K562 (cell line): Measurements from ENCODE around the gene NPM1. TPM values are rescaled to one million over a fixed set of nuclear protein-coding genes. Genes with fewer than 3 reads are reported as not detected.

ENCODE experiments used
- ATAC-seq: fragments of 200-7000 bp; cut with Tn5 transposase; 3 replicates; pipeline ENCODE4 v1.9.1; 2020; ENCODE audit warnings: moderate library complexity
- BruUV-seq: library from RNA; stranded (reverse); fragments of 400-500 nt; replicated peaks from 2 replicates; lab custom pipeline; 2021; lab: Mats Ljungman, UMichigan
- CTCF ChIA-PET: fragments of 300-600 bp; formaldehyde crosslinking; extraction: SDS; loops from one replicate; lab custom pipeline; 2021; ENCODE audit warnings: low intra/inter-chr PET ratio; lab: Yijun Ruan, JAX
- POLR2A ChIA-PET: fragments of 300-600, 350-650 bp; sonication (Branson Sonifier 250); formaldehyde crosslinking; extraction: SDS; loops from one replicate; lab custom pipeline; 2021; ENCODE audit warnings: antibody characterized with exemption, inconsistent platforms; lab: Yijun Ruan, JAX
- DNase-seq, 4 experiments: peaks; one replicate each; pipeline versions ENCODE4 v3.0.0 to v3.0.0-alpha.2; 2011 to 2018; ENCODE audit warnings: low spot score in 3 of 4, mixed read lengths in 3 of 4; ENCODE audit errors: extremely low read depth in 1 of 4
- FAIRE-seq: peaks from 2 replicates; lab custom pipeline; 2011; peaks lifted over from hg19 to GRCh38; lab: Jason Lieb, UNC
- H2AFZ ChIP-seq: 2 replicates; pipeline ENCODE4 v1.6.0; 2011; ENCODE audit warnings: low read depth, low read length, control low read depth, inconsistent platforms
- H3K27ac ChIP-seq: fragments of 200-600 bp; 3 replicates; pipeline ENCODE4 v1.8.0; 2011; ENCODE audit warnings: low read depth, mild to moderate bottlenecking, control low read depth, inconsistent platforms, low read length, moderate library complexity, mixed read lengths; ENCODE audit errors: extremely low read depth
- H3K27me3 ChIP-seq, 2 experiments: fragments of 300-600 bp in 1 of 2; 2 replicates in 1 of 2; 3 replicates in 1 of 2; pipeline versions ENCODE4 v1.6.0 to v1.8.0; 2011; ENCODE audit warnings: inconsistent platforms in 2 of 2, low read length in 2 of 2, mild to moderate bottlenecking in 1 of 2, mixed read lengths in 1 of 2, moderate library complexity in 1 of 2; ENCODE audit not compliant: control insufficient read depth in 2 of 2, insufficient read depth in 2 of 2
- H3K36me3 ChIP-seq: fragments of 300-600 bp; 3 replicates; pipeline ENCODE4 v1.8.0; 2011; ENCODE audit warnings: mild to moderate bottlenecking, low read length, inconsistent platforms; ENCODE audit not compliant: control insufficient read depth, insufficient read depth
- H3K4me1 ChIP-seq, 2 experiments: fragments of 200-600 bp in 1 of 2; replicated peaks in 1 of 2; 2 replicates in 1 of 2; 3 replicates in 1 of 2; pipeline versions ENCODE4 v1.5.1 to v1.8.0; 2011; ENCODE audit warnings: inconsistent platforms in 2 of 2, low read length in 2 of 2, mild to moderate bottlenecking in 1 of 2, mixed read lengths in 1 of 2, moderate library complexity in 1 of 2; ENCODE audit not compliant: control insufficient read depth in 2 of 2, insufficient read depth in 2 of 2
- H3K4me2 ChIP-seq: 2 replicates; pipeline ENCODE4 v1.6.1; 2011; ENCODE audit warnings: low read length, control low read depth, inconsistent platforms, mixed read lengths; ENCODE audit not compliant: insufficient read depth
- H3K4me3 ChIP-seq: fragments of 200-600 bp; sonication (generic), shearing (Covaris generic); 2 replicates; pipeline ENCODE4 v1.5.1; 2016; ENCODE audit warnings: control low read depth, inconsistent platforms
- H3K79me2 ChIP-seq: fragments of 200-600 bp; 3 replicates; pipeline ENCODE4 v1.8.0; 2011; ENCODE audit warnings: low read length, inconsistent platforms; ENCODE audit not compliant: control insufficient read depth, insufficient read depth
- H3K9ac ChIP-seq, 2 experiments: 2 replicates each; pipeline versions ENCODE4 v1.6.0 to v1.6.1; 2011; ENCODE audit warnings: low read depth in 2 of 2, low read length in 2 of 2, control low read depth in 1 of 2, inconsistent platforms in 1 of 2, mild to moderate bottlenecking in 1 of 2, mixed read lengths in 1 of 2; ENCODE audit not compliant: insufficient read depth in 1 of 2
- H3K9me1 ChIP-seq: one replicate; pipeline ENCODE4 v1.6.0; 2011; ENCODE audit warnings: inconsistent platforms, mild to moderate bottlenecking, low read length, moderate library complexity; ENCODE audit not compliant: control insufficient read depth, insufficient read depth
- H3K9me3 ChIP-seq: replicated peaks from 2 replicates; pipeline ENCODE4 v1.5.1; 2011; ENCODE audit warnings: low read depth, low read length, inconsistent platforms; ENCODE audit not compliant: control insufficient read depth, insufficient read depth
- H4K20me1 ChIP-seq: replicated peaks from 2 replicates; pipeline ENCODE4 v1.6.1; 2011; ENCODE audit warnings: low read length, inconsistent platforms, mixed read lengths; ENCODE audit not compliant: control insufficient read depth, insufficient read depth
- ATF6 ChIP-seq: sonication (generic); formaldehyde crosslinking; IDR thresholded peaks from 2 replicates; pipeline ENCODE4 v1.4.0; 2020; ENCODE audit warnings: mild to moderate bottlenecking, missing genetic modification reagents
- CREB1 ChIP-seq, 2 experiments: sonication (generic) in 1 of 2; formaldehyde crosslinking in 1 of 2; IDR thresholded peaks; 2 replicates each; pipeline versions ENCODE4 v1.6.1 to v1.8.0; 2012 to 2022; ENCODE audit warnings: inconsistent platforms in 1 of 2, mild to moderate bottlenecking in 1 of 2, missing genetic modification reagents in 1 of 2, moderate library complexity in 1 of 2
- ELF1 ChIP-seq: fragments of 200-800 bp; sonication (Bioruptor generic); IDR thresholded peaks from 2 replicates; pipeline ENCODE4 v1.6.1; 2016; ENCODE audit warnings: missing genetic modification characterization, missing compliant biosample characterization
- FOXA3 ChIP-seq, 2 experiments: fragments of 450-650 bp in 1 of 2; sonication (generic) in 1 of 2; formaldehyde crosslinking; IDR thresholded peaks in 1 of 2; conservative IDR thresholded peaks in 1 of 2; 2 replicates each; pipeline versions ENCODE4 v1.4.0 to v1.8.0; 2020 to 2022; ENCODE audit warnings: mild to moderate bottlenecking in 2 of 2, missing genetic modification reagents in 1 of 2
- GABPB1 ChIP-seq: sonication (generic); formaldehyde crosslinking; IDR thresholded peaks from 2 replicates; pipeline ENCODE4 v1.8.0; 2022; ENCODE audit warnings: mild to moderate bottlenecking, missing genetic modification reagents
- MXI1 ChIP-seq: IDR thresholded peaks from 2 replicates; pipeline ENCODE4 v1.6.1; 2011; ENCODE audit warnings: low read depth, mild to moderate bottlenecking, improper control_type of control experiment, low read length
- NFE2 ChIP-seq: IDR thresholded peaks from 2 replicates; pipeline ENCODE4 v1.6.1; 2014; ENCODE audit warnings: antibody characterized with exemption, low read depth
- NR2C2 ChIP-seq, 2 experiments: fragments of 200-800 bp in 1 of 2; sonication (Bioruptor generic) in 1 of 2; sonication (generic) in 1 of 2; formaldehyde crosslinking in 1 of 2; IDR thresholded peaks; 2 replicates each; pipeline versions ENCODE4 v1.6.1 to v1.8.0; 2016 to 2022; ENCODE audit warnings: mild to moderate bottlenecking in 1 of 2, missing compliant biosample characterization in 1 of 2, missing genetic modification characterization in 1 of 2, missing genetic modification reagents in 1 of 2
- RBM39 ChIP-seq: fragments of 200-400 bp; formaldehyde crosslinking; optimal IDR thresholded peaks from 2 replicates; pipeline ENCODE3; 2018; ENCODE audit warnings: low read depth, low read length
- ZNF740 ChIP-seq, 3 experiments: fragments of 200-800 bp in 1 of 3; sonication (Bioruptor generic) in 1 of 3; sonication (generic) in 1 of 3; formaldehyde crosslinking in 1 of 3; IDR thresholded peaks; 2 replicates each; pipeline versions ENCODE4 v1.6.1 to v1.8.0; 2016 to 2022; ENCODE audit warnings: mild to moderate bottlenecking in 2 of 3, missing compliant biosample characterization in 2 of 3, missing genetic modification characterization in 2 of 3, missing genetic modification reagents in 1 of 3
- WGBS: fragments of 100-300 bp; shearing (Covaris generic); methylation state at CpG from one replicate; pipeline ENCODE4 v1.1.6; 2016; ENCODE audit warnings: low coverage, mixed read lengths; ENCODE audit not compliant: insufficient coverage; ENCODE audit errors: missing lambda C conversion rate; 5-methylcytosine and 5-hydroxymethylcytosine counted together
- in situ Hi-C: fragments of 300-500 bp; cut with MboI; formaldehyde crosslinking; loops from 4 replicates; pipeline ENCODE4 v1.15.0; 2018; ENCODE audit warnings: inconsistent platforms, mixed read lengths
- intact Hi-C: fragments of 100-400 bp; cut with micrococcal nuclease; formaldehyde crosslinking; loops from 2 replicates; pipeline ENCODE4 v1.14.2; 2022
- polyA plus RNA-seq, 8 experiments: library from polyadenylated mRNA; depleted of rRNA in 4 of 8; stranded (reverse) in 5 of 8; unstranded in 3 of 8; fragments of >200 nt; fragmentation: Nextera tagmentation in 2 of 8; fragmentation: Illumina TruSeq in 1 of 8; extraction: Ambion mirVana in 2 of 8; extraction: Trizol in 1 of 8; gene quantifications; 2 replicates each; pipeline versions ENCODE4 v1.2.1 to v1.2.3, GENCODE V29; 2011 to 2014; ENCODE audit warnings: inconsistent platforms in 1 of 8, missing spikeins in 1 of 8
- total RNA-seq, 7 experiments: library from RNA; depleted of rRNA in 6 of 7; stranded (reverse); fragments of >200 nt in 6 of 7; fragmentation: Illumina TruSeq in 2 of 7; extraction: Trizol in 2 of 7; gene quantifications; 2 replicates each; pipeline versions ENCODE4 v1.2.1 to v1.2.3, GENCODE V29; 2011 to 2021; ENCODE audit warnings: low replicate concordance in 1 of 7
- TF ChIP-seq, protein P1 (sequence below): fragments of 250-450 bp; sonication (Bioruptor Pico); IDR thresholded peaks from 2 replicates; pipeline ENCODE4 v1.5.0; 2020; ENCODE audit warnings: mild to moderate bottlenecking
- TF ChIP-seq, protein P2 (sequence below): fragments of 150-350 bp; conservative IDR thresholded peaks from 2 replicates; pipeline ENCODE4 v1.6.1; 2014; ENCODE audit warnings: low read length

NPM1 gene
- total and polyA plus RNA-seq, 9 of the 15 experiments (the other 6 are each of a cell fraction or from before 2014, with no cell fraction given): 2,438 to 6,909 (median 5,639) TPM

DNA sequence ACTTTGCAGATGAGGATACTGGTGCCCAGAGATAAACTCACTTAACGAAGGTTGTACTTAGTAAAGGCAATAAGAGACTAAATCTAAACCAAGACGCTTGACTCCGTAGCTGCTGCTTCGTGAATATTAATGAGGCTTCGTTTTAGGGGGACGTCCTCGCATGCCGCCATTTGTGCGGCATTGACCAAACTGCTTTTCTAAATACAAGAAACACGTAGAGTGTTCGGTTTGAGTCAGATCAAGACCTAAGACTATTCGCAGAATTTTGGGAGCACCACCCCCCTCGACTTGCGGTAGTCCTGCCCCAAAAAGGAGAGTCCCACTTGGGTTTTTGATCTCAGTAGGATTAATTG, 1.1 kb downstream of the NPM1 start:
- H3K4me1 ChIP-seq: peaks cover 9 to 11% of the 10 kb centered on the region in 2 experiments; a peak in 4 of 5 replicates
- TF ChIP-seq NFE2 (no peak), RBM39 (peak; percentile 70), MXI1 (no peak), ATF6 (no peak), CREB1 (IDR thresholded peaks at IDR 0.05) (no peak), CREB1 (CRISPR knock-in tag; IDR thresholded peaks at IDR 0.05) (no peak), ELF1 (0 out of 2 replicates have a peak, but pooled peaks have one; percentile 12), ZNF740 (CRISPR knock-in tag; IDR thresholded peaks at IDR 0.05) (no peak), ZNF740 (tag; IDR thresholded peaks at IDR 0.05) (0 out of 4 replicates have a peak, but pooled peaks of 1 of the 2 experiments have one; percentile 6), FOXA3 (CRISPR knock-in tag; conservative IDR thresholded peaks at IDR 0.05 in 1 of 2, IDR thresholded peaks at IDR 0.05 in 1 of 2) (no peak), GABPB1 (CRISPR knock-in tag) (peak; percentile 8; the same call in 1 of the 2 replicates), NR2C2 (CRISPR knock-in tag; IDR thresholded peaks at IDR 0.05) (no peak), NR2C2 (tag; IDR thresholded peaks at IDR 0.05) (no peak)
- TF ChIP-seq, protein P1, sequence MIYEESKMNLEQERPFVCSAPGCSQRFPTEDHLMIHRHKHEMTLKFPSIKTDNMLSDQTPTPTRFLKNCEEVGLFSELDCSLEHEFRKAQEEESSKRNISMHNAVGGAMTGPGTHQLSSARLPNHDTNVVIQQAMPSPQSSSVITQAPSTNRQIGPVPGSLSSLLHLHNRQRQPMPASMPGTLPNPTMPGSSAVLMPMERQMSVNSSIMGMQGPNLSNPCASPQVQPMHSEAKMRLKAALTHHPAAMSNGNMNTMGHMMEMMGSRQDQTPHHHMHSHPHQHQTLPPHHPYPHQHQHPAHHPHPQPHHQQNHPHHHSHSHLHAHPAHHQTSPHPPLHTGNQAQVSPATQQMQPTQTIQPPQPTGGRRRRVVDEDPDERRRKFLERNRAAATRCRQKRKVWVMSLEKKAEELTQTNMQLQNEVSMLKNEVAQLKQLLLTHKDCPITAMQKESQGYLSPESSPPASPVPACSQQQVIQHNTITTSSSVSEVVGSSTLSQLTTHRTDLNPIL (CRISPR knock-in tag): no peak
- TF ChIP-seq, protein P2, sequence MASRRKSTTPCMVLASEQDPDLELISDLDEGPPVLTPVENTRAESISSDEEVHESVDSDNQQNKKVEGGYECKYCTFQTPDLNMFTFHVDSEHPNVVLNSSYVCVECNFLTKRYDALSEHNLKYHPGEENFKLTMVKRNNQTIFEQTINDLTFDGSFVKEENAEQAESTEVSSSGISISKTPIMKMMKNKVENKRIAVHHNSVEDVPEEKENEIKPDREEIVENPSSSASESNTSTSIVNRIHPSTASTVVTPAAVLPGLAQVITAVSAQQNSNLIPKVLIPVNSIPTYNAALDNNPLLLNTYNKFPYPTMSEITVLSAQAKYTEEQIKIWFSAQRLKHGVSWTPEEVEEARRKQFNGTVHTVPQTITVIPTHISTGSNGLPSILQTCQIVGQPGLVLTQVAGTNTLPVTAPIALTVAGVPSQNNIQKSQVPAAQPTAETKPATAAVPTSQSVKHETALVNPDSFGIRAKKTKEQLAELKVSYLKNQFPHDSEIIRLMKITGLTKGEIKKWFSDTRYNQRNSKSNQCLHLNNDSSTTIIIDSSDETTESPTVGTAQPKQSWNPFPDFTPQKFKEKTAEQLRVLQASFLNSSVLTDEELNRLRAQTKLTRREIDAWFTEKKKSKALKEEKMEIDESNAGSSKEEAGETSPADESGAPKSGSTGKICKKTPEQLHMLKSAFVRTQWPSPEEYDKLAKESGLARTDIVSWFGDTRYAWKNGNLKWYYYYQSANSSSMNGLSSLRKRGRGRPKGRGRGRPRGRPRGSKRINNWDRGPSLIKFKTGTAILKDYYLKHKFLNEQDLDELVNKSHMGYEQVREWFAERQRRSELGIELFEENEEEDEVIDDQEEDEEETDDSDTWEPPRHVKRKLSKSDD: no peak

More for the DNA sequence above, 1.1 kb downstream of the NPM1 start:
- Histone ChIP-seq H3K4me3 (peak overlapping the region; percentile 93), H3K4me2 (peak overlapping the region; percentile 98), H3K27me3 (no peaks in the 10 kb centered on the region), H3K9ac (peak overlapping the region; percentile 97 to 100), H3K9me1 (peaks cover 8% of the 10 kb centered on the region), H2AFZ (no peak overlapping the region), H3K79me2 (peaks cover 74% of the 10 kb centered on the region), H3K9me3 (no peaks in the 10 kb centered on the region; the same call in 1 of the 2 replicates), H3K27ac (peak overlapping the region; percentile 91), H4K20me1 (peaks cover 58% of the 10 kb centered on the region), H3K36me3 (peaks cover 54% of the 10 kb centered on the region)
- BruUV-seq: TSS peak; percentile 34
- in situ Hi-C loops (no loop called here), intact Hi-C loops (no loop called here)
- ATAC-seq: no peak
- ChIA-PET POLR2A (interaction anchor here (0.6 to 3.6 kb wide), 22 partner anchors 11 to 1390 kb away, joined by 3 to 38 read pairs (median 4); no protein-coding TSS in a partner anchor), CTCF (no interaction called here)
- FAIRE-seq: no peak
- no peak for DNase-seq
- WGBS: 0% methylated on average over 14 of the region's 14 CpGs
